ENCODE data around the gene CD3E.

CD3E gene

GRCh38 chr11:118321386-118322082, 17.0 kb downstream of the CD3E start:
- ChIA-PET POLR2A (no interaction called here), CTCF (interaction anchor here (0.6 to 1.3 kb wide), 2 partner anchors 10 to 516 kb away, joined by 3 to 4 read pairs; no protein-coding TSS in a partner anchor)
- no peaks in the 10 kb centered on the region for H3K4me1 ChIP-seq (ENCODE audit: control insufficient read depth, insufficient read depth, low read length)
- TF ChIP-seq ZNF768 (tag by site-specific recombination; IDR thresholded peaks at IDR 0.05), result no peak
- TF ChIP-seq ZNF169 (tag by site-specific recombination; IDR thresholded peaks at IDR 0.05), result no peak
- no peak for TF ChIP-seq HOXC10 (CRISPR knock-in tag; IDR thresholded peaks at IDR 0.05)
- TF ChIP-seq ZIC2 (tag by site-specific recombination; IDR thresholded peaks at IDR 0.05), result no peak
- TF ChIP-seq ZNF202 (tag by site-specific recombination; IDR thresholded peaks at IDR 0.05; ENCODE audit: borderline replicate concordance), result no peak
- no peak for TF ChIP-seq KLF16 (tag by site-specific recombination; IDR thresholded peaks at IDR 0.05)
- TF ChIP-seq SP7 (tag by site-specific recombination; IDR thresholded peaks at IDR 0.05), result no peak
- no peak for TF ChIP-seq ZNF692 (tag by site-specific recombination; IDR thresholded peaks at IDR 0.05)
- no peak for TF ChIP-seq ZNF140 (tag by site-specific recombination; IDR thresholded peaks at IDR 0.05)
- H3K4me3 ChIP-seq (ENCODE audit: low read depth, low read length), result no peak overlapping the region
- no peak overlapping the region for H3K27ac ChIP-seq (ENCODE audit: extremely low read depth, low read depth, low read length)
- no peaks in the 10 kb centered on the region for H3K9me3 ChIP-seq (ENCODE audit: control insufficient read depth, insufficient read depth, low read depth, low read length)
- no peaks in the 10 kb centered on the region for H3K36me3 ChIP-seq (ENCODE audit: control insufficient read depth in 2 of 2, insufficient read depth in 1 of 2, low read length in 2 of 2)

- CTCF ChIA-PET, result interaction anchor here (0.9 to 1.0 kb wide), 2 partner anchors 124 to 151 kb away, joined by 3 to 4 read pairs; no protein-coding TSS in a partner anchor
- TF ChIP-seq ZNF16 (tag by site-specific recombination; IDR thresholded peaks at IDR 0.05; ENCODE audit: low read depth) (no peak), ZNF174 (tag by site-specific recombination; IDR thresholded peaks at IDR 0.05) (no peak), ZNF677 (tag by site-specific recombination; IDR thresholded peaks at IDR 0.05) (no peak), ZNF394 (tag by site-specific recombination; IDR thresholded peaks at IDR 0.05; ENCODE audit: borderline replicate concordance) (no peak), ZBTB7A (tag by site-specific recombination; IDR thresholded peaks at IDR 0.05; ENCODE audit: low read depth) (no peak), ZEB2 (tag by site-specific recombination; IDR thresholded peaks at IDR 0.05) (no peak), ZNF148 (tag by site-specific recombination; IDR thresholded peaks at IDR 0.05; ENCODE audit: borderline replicate concordance) (no peak), ZNF155 (tag by site-specific recombination; IDR thresholded peaks at IDR 0.05) (no peak), ELK4 (IDR thresholded peaks at IDR 0.05; ENCODE audit: borderline replicate concordance, low read depth, low read length) (no peak), PATZ1 (tag by site-specific recombination; IDR thresholded peaks at IDR 0.05) (no peak), ZNF555 (tag by site-specific recombination; conservative IDR thresholded peaks at IDR 0.05) (no peak), ZNF366 (tag by site-specific recombination; conservative IDR thresholded peaks at IDR 0.05) (no peak), ZNF398 (tag by site-specific recombination; IDR thresholded peaks at IDR 0.05) (no peak)
- POLR2A ChIA-PET, result no interaction called here
- no peaks in the 10 kb centered on the region for H3K9me3 ChIP-seq (ENCODE audit: control insufficient read depth, insufficient read depth, low read depth, low read length)
- no peak overlapping the region for H3K27ac ChIP-seq (ENCODE audit: extremely low read depth, low read depth, low read length)
- no peaks in the 10 kb centered on the region for H3K36me3 ChIP-seq (ENCODE audit: control insufficient read depth in 2 of 2, insufficient read depth in 1 of 2, low read length in 2 of 2)
- no peaks in the 10 kb centered on the region for H3K4me1 ChIP-seq (ENCODE audit: control insufficient read depth, insufficient read depth, low read length)
- H3K4me3 ChIP-seq (ENCODE audit: low read depth, low read length), result no peak overlapping the region
Observed at GRCh38 chr11:118322721-118323120, 18.2 kb downstream of the CD3E start.

Data from HEK293 (cell line).